Liver (tissue), 9 donors: ENCODE data around the gene HIVEP3. TPM values are rescaled to one million over a fixed set of nuclear protein-coding genes. Genes with fewer than 3 reads are reported as not detected.

Experiments used
- DNase-seq: peaks from one replicate; pipeline ENCODE4 v3.0.0-alpha.2; 2017; ENCODE audit warnings: low spot score
- H3K27ac ChIP-seq, 2 donors: one replicate each; pipeline ENCODE4 v1.7.0; 2013; ENCODE audit warnings: inconsistent platforms in 2 of 2, low read length in 2 of 2, control low read depth in 1 of 2, low read depth in 1 of 2, mild to moderate bottlenecking in 1 of 2
- H3K27me3 ChIP-seq, 4 donors: one replicate each; pipeline versions ENCODE4 v1.6.1 to v1.7.0; 2013; ENCODE audit warnings: low read length in 3 of 4, inconsistent platforms in 1 of 4, mild to moderate bottlenecking in 1 of 4, moderate library complexity in 1 of 4; ENCODE audit not compliant: control insufficient read depth in 4 of 4, insufficient read depth in 4 of 4
- H3K36me3 ChIP-seq, 4 donors: one replicate each; pipeline versions ENCODE4 v1.6.1 to v1.7.0; 2013; ENCODE audit warnings: low read length in 3 of 4, mild to moderate bottlenecking in 3 of 4, low read depth in 1 of 4, moderate library complexity in 1 of 4; ENCODE audit not compliant: control insufficient read depth in 4 of 4, insufficient read depth in 3 of 4
- H3K4me1 ChIP-seq, 4 donors: one replicate each; pipeline versions ENCODE4 v1.6.1 to v1.7.0; 2013; ENCODE audit warnings: low read length in 3 of 4, mild to moderate bottlenecking in 3 of 4, moderate library complexity in 1 of 4; ENCODE audit not compliant: control insufficient read depth in 4 of 4, insufficient read depth in 4 of 4
- H3K4me3 ChIP-seq, 3 donors: one replicate each; pipeline versions ENCODE4 v1.6.1 to v1.7.0; 2013; ENCODE audit warnings: low read length in 3 of 3, control low read depth in 1 of 3, low read depth in 1 of 3, mild to moderate bottlenecking in 1 of 3
- H3K9ac ChIP-seq, 2 donors: one replicate each; pipeline ENCODE4 v1.7.0; 2013; ENCODE audit warnings: low read length in 2 of 2, mild to moderate bottlenecking in 2 of 2, moderate library complexity in 2 of 2, control low read depth in 1 of 2, low read depth in 1 of 2
- H3K9me3 ChIP-seq, 4 donors: one replicate each; pipeline versions ENCODE4 v1.6.1 to v1.7.0; 2013; ENCODE audit warnings: low read length in 3 of 4; ENCODE audit not compliant: control insufficient read depth in 4 of 4
- ATF3 ChIP-seq: IDR thresholded peaks from 2 replicates; pipeline ENCODE4 v1.6.1; 2016; ENCODE audit warnings: antibody characterized with exemption
- CTCF ChIP-seq: fragments of 150-350 bp; IDR thresholded peaks from 2 replicates; pipeline ENCODE4 v1.5.1; 2017; ENCODE audit warnings: improper control_type of control experiment, low read depth, low read length; ENCODE audit not compliant: missing input control
- EGR1 ChIP-seq, 2 donors: IDR thresholded peaks; 2 replicates each; pipeline ENCODE4 v1.6.1; 2016 to 2018; ENCODE audit warnings: antibody characterized with exemption in 2 of 2, low read depth in 2 of 2
- FOXA1 ChIP-seq: IDR thresholded peaks from 2 replicates; pipeline ENCODE4 v1.6.1; 2016; ENCODE audit warnings: antibody characterized with exemption
- FOXA2 ChIP-seq: IDR thresholded peaks from 2 replicates; pipeline ENCODE4 v1.6.1; 2016; ENCODE audit warnings: antibody characterized with exemption
- GABPA ChIP-seq, 2 donors: IDR thresholded peaks in 1 of 2; conservative IDR thresholded peaks in 1 of 2; 2 replicates each; pipeline ENCODE4 v1.6.1; 2016; ENCODE audit warnings: antibody characterized with exemption in 2 of 2, mild to moderate bottlenecking in 1 of 2, moderate library complexity in 1 of 2
- HNF4A ChIP-seq, 2 donors: conservative IDR thresholded peaks; 2 replicates each; pipeline ENCODE4 v1.6.1; 2016; ENCODE audit warnings: antibody characterized with exemption in 2 of 2, mild to moderate bottlenecking in 2 of 2
- HNF4G ChIP-seq: IDR thresholded peaks from 2 replicates; pipeline ENCODE4 v1.6.1; 2016; ENCODE audit warnings: antibody characterized with exemption
- JUND ChIP-seq, 2 donors: IDR thresholded peaks; 2 replicates each; pipeline ENCODE4 v1.6.1; 2016; ENCODE audit warnings: antibody characterized with exemption in 2 of 2
- MAX ChIP-seq: IDR thresholded peaks from 2 replicates; pipeline ENCODE4 v1.6.1; 2016; ENCODE audit warnings: antibody characterized with exemption
- NR2F2 ChIP-seq: IDR thresholded peaks from 2 replicates; pipeline ENCODE4 v1.6.1; 2016; ENCODE audit warnings: antibody characterized with exemption
- RAD21 ChIP-seq, 2 donors: IDR thresholded peaks; 2 replicates each; pipeline ENCODE4 v1.6.1; 2016; ENCODE audit warnings: antibody characterized with exemption in 2 of 2, mild to moderate bottlenecking in 2 of 2
- REST ChIP-seq: IDR thresholded peaks from 2 replicates; pipeline ENCODE4 v1.6.1; 2016; ENCODE audit warnings: antibody characterized with exemption, mild to moderate bottlenecking
- RXRA ChIP-seq, 2 donors: IDR thresholded peaks; 2 replicates each; pipeline ENCODE4 v1.6.1; 2017 to 2018; ENCODE audit warnings: antibody characterized with exemption in 2 of 2, mild to moderate bottlenecking in 1 of 2
- SP1 ChIP-seq: IDR thresholded peaks from 2 replicates; pipeline ENCODE4 v1.6.1; 2018; ENCODE audit warnings: antibody characterized with exemption, mild to moderate bottlenecking
- TAF1 ChIP-seq: conservative IDR thresholded peaks from 2 replicates; pipeline ENCODE4 v1.6.1; 2016; ENCODE audit warnings: antibody characterized with exemption, mild to moderate bottlenecking
- YY1 ChIP-seq: IDR thresholded peaks from 2 replicates; pipeline ENCODE4 v1.6.1; 2016; ENCODE audit warnings: antibody characterized with exemption, mild to moderate bottlenecking
- ZBTB33 ChIP-seq: IDR thresholded peaks from 2 replicates; pipeline ENCODE4 v1.6.1; 2016; ENCODE audit warnings: antibody characterized with exemption
- WGBS: extraction: QIAGEN DNeasy Blood & Tissue Kit; methylation state at CpG from one replicate; pipeline ENCODE4 v1.1.7; 2013; 5-methylcytosine and 5-hydroxymethylcytosine counted together
- polyA plus RNA-seq, 2 donors: library from polyadenylated mRNA; stranded (reverse) in 1 of 2; unstranded in 1 of 2; fragments of 200-250 nt in 1 of 2; fragments of >200 nt in 1 of 2; fragmentation: Nextera tagmentation in 1 of 2; extraction: Ambion mirVana in 1 of 2; gene quantifications; one replicate each; pipeline versions ENCODE4 v1.2.1 to v1.2.3, GENCODE V29; 2013 to 2015
- total RNA-seq, 2 donors: library from RNA; depleted of rRNA; stranded (reverse); fragments of >200 nt; gene quantifications; one replicate each; pipeline ENCODE4 v1.2.3, GENCODE V29; 2014
- donor health status: healthy.
- donor health status: healthy.
- donor health status: healthy.
- donor health status: healthy.
- donor health status: healthy.

Gene HIVEP3
- total and polyA plus RNA-seq, 4 donors: 0.93 to 1.6 (median 1.4) TPM

GRCh38 chr1:41619511-41620364, 299.0 kb downstream of the HIVEP3 start:
- H3K27me3 ChIP-seq: no peaks in the 10 kb centered on the region
- peaks cover 4 to 12% (median 9%) of the 10 kb centered on the region in 4 donors for H3K4me1 ChIP-seq
- H3K9me3 ChIP-seq: no peaks in the 10 kb centered on the region
- H3K27ac ChIP-seq: no peak overlapping the region
- H3K36me3 ChIP-seq: no peaks in the 10 kb centered on the region
- WGBS: 89% methylated on average over 10 of the region's 10 CpGs
- H3K4me3 ChIP-seq: no peak overlapping the region
- no peak overlapping the region for H3K9ac ChIP-seq
- DNase-seq: no peak
- TF ChIP-seq HNF4A (conservative IDR thresholded peaks at IDR 0.05) (no peak), FOXA2 (no peak), JUND (IDR thresholded peaks at IDR 0.05) (no peak), RAD21 (IDR thresholded peaks at IDR 0.05) (no peak), FOXA1 (no peak), GABPA (IDR thresholded peaks at IDR 0.05 in 1 of 2, conservative IDR thresholded peaks at IDR 0.05 in 1 of 2) (no peak), ATF3 (no peak), REST (no peak), SP1 (no peak), HNF4G (no peak), RXRA (IDR thresholded peaks at IDR 0.05) (no peak), TAF1 (no peak), EGR1 (IDR thresholded peaks at IDR 0.05; ENCODE audit: low read depth in 2 of 2) (no peak), NR2F2 (no peak), ZBTB33 (no peak), YY1 (no peak)

GRCh38 chr1:41618871-41619270, 299.9 kb downstream of the HIVEP3 start:
- peaks cover 4 to 12% (median 9%) of the 10 kb centered on the region in 4 donors for H3K4me1 ChIP-seq
- no peak overlapping the region for H3K4me3 ChIP-seq
- H3K36me3 ChIP-seq: no peaks in the 10 kb centered on the region
- H3K9me3 ChIP-seq: no peaks in the 10 kb centered on the region
- no peak overlapping the region for H3K9ac ChIP-seq
- H3K27ac ChIP-seq: no peak overlapping the region
- 96% methylated on average over 6 of the region's 6 CpGs for WGBS
- H3K27me3 ChIP-seq: no peaks in the 10 kb centered on the region
- DNase-seq: no peak
- TF ChIP-seq FOXA1 (no peak), MAX (no peak), FOXA2 (no peak), NR2F2 (no peak), RXRA (IDR thresholded peaks at IDR 0.05) (no peak), CTCF (no peak), ATF3 (no peak), SP1 (no peak), ZBTB33 (no peak), HNF4A (conservative IDR thresholded peaks at IDR 0.05) (no peak), HNF4G (no peak), JUND (IDR thresholded peaks at IDR 0.05) (no peak)
